ENCODE measurements around the gene ECI1.

ECI1 gene

DNA sequence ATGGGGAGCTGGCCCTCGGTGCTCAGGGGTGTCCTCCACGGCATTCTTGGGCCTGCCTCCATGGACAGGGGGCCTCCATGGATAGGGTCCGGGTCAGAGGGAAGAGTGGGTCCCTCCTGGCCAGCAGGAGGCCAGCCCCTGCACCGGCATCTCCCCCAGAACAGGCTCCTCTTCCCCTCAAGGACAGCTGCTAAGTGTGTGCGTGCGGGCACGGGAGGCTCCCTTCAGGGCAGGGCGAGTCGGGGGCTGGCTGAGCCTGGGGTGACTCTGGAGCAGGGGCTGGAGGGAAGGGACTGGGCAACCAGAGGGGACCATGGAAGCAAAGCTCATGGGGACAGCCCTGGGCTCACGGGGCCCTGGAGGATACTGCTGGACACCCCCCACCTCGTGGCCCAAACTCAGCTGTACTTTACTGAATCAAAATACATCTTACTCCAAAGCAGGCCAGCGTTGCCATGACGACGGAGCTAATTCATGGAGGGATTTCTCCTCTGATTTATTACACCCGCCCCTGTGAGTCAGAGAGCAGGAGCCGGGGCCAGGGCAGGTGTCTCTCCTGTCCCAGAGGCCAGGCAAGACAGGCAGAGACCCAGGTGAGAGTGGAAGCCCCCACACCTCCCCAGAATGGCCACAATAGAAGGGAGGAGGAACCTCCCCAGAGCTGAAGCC lies 57.1 kb downstream of the ECI1 start:
- DNase-seq = no peak

- DNase-seq = no peak
Observed at GRCh38 chr16:2191446-2191706, 60.0 kb downstream of the ECI1 start.

GRCh38 chr16:2190659-2191445 lies 60.5 kb downstream of the ECI1 start:
- no peak for DNase-seq

DNA sequence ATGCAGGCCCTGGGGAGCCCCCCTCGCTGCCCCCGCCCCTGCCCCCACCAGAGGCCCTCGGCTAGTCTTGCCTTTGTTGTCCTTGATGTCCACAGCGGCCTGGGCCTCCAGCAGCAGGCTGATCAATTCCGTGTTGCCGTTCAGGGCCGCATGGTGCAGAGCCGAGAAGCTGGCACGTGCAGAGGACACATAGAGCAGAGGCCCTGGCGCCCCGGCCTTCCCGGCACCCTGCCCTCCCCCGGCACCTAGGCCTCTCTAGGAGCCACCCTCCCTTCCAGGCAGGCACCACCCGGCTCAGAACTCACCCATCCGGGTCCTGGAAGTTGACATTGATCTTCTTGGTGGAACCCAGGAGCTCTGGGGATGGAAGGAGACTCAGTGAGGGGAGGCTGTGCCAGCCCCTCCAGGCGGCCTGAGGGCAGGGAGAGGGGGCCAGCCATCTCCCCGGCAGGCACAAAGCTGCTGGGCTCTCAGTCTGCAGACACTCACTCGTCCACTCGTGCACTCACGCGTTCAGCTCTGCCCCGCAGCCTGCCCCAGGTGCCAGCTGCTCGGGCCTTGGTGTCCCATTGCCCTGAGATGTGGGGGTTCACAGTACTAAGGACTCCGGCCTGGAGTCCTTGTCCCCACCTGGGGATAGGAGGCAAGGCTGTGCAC lies 61.3 kb downstream of the ECI1 start:
- no peak for DNase-seq

All from NCI-H1436 treated with DMSO at 0.1 percent for 48 hours (cell line).